ENCODE measurements around the gene DTD1.

DNA sequence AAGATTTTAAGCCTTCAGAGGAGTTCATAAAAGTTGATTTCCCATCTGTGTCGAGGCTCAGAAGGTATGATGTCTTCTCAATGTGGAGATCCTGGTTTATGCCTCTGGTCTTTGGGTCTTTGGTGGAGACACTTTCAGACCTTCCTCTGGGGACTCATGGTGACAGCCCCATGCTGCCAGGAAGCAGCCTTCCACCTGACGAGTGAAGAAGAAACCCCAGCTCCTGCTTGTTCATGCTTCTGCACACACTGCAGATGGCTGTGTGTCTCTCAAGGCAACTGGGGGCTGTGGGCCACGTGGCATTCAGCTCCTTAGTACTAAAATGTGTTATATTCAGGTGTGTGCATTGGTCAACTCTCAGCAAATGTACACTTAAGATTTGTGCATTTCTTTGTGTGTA, 220.9 kb downstream of the DTD1 start:
- TF ChIP-seq GATA2 (IDR thresholded peaks at IDR 0.05; ENCODE audit: low read depth, low read length) (no peak), GATA3 (IDR thresholded peaks at IDR 0.05; ENCODE audit: low read depth, low read length) (no peak)
